Putamen (tissue), 1 donor: Measurements from ENCODE around the gene SERTAD4.

Experiments
- DNase-seq: peaks from one replicate; pipeline ENCODE4 v3.0.0-alpha.2; 2016; ENCODE audit warnings: low spot score

The SERTAD4 gene

GRCh38 chr1:210233216-210233494 is 559 bp downstream of the SERTAD4 start:
- DNase-seq: peak; percentile 50

DNA sequence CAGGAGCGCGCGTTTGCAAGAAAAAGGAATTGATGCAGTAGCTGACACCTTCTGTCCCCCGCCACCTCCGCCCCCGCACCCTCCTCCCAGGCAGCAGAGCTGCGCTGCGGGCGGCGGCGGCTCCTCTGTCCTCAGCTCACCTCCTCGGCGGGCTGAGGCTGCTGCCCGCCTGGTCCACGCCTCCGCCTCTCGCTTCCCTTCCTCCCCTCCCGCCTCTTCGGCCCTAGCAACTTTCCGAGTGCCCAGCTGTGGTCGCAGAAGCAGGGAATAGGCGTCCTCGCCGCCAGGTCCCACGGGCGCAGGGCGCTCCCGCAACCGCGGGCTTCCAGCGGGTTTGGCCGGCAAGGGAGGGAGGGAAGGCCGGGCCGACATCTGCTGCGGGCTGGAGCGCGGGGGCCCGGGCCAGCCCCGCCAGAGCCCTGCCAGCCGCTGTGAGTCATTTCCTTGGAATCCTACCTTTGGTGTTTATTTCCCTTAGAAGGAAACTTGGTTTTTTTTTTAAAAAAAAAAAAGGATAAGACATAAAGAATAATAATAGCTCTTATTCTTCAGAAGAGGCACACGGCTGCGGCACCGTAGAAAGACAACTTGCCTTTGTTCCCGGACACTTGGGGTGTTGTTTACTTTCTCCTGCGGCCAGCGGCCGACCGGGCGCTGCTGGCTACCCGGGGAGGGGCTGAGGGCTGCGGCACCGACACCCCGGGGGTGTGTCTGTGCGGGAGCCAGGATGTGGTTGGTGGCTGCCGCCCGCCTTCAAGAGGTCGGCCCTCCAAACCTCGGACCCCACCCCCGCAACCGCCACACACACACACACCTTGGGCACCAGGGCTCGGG is 1.1 kb downstream of the SERTAD4 start:
- peak; percentile 74 for DNase-seq

DNA sequence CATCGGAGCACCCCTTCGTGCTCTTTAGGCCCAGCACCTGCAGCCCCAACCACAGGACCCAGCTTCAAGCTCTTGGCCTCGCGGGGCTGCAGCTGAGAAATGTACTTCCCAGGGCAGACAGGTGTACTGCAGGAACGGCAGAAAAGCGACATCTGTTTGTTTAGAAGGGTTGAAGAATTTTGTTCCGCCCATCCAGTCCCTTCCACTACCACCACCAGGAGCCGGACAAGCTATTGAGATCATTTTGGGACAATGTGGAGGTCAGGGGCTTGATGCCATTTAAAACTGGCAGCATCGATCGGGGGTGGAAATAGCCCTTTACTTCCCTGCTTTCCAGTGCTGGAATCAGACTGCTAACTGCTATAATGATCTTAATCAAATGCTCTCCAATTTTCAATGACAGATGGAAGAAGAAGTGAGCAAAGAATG is 1.7 kb downstream of the SERTAD4 start:
- DNase-seq: no peak

GRCh38 chr1:210235363-210236053 is 2.9 kb downstream of the SERTAD4 start:
- no peak for DNase-seq

GRCh38 chr1:210236386-210236839 is 3.8 kb downstream of the SERTAD4 start:
- no peak for DNase-seq

DNA sequence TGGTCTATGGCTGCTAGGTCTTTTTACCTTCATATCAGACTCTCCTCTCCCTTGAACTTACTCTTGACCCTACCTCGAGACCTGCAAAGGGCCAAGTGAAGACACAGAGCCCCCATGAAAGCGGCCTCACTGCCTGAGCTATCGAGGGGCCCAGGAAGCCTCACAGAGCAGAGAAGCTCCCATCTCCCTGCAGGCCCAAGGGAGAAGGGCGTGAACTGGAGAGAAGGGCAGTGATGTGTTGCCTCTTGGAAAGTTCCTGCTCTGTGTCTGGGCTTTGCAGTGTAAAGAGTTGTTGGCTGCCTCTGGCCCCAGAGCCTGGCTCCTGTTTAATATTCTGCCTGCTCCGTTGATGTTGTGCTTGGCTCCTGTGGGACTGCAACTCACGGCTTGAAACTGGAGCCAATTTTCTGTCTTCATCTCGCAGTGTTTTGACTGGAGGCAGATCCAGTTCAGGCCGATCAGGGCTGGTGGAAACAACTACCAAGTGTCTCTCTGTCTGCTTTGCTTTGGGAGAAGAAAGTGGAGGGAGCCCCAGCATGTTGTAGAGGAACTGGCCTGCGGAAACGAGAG is 4.3 kb downstream of the SERTAD4 start:
- DNase-seq: peak; percentile 75

GRCh38 chr1:210237479-210237878 is 4.9 kb downstream of the SERTAD4 start:
- DNase-seq: no peak

DNA sequence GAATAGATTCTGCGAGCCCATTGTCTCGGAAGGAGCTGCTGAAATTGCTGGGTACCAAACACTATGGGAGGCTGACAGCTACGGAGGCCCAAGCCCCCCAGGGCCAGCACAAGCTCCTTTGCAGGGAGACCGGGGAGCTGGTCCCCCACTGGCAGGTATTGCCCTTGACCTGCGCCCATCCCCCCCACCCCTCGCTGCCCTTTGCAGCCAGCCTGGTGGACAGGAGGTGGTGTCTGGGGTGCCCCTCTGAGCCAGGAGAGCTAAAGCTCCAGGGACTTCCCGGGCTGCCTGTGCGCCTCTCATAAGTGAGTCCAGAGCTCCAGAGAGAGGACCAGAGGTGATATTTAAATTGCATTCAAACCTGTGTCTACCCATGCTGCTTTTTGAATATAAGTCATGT is 5.4 kb downstream of the SERTAD4 start:
- DNase-seq: no peak

DNA sequence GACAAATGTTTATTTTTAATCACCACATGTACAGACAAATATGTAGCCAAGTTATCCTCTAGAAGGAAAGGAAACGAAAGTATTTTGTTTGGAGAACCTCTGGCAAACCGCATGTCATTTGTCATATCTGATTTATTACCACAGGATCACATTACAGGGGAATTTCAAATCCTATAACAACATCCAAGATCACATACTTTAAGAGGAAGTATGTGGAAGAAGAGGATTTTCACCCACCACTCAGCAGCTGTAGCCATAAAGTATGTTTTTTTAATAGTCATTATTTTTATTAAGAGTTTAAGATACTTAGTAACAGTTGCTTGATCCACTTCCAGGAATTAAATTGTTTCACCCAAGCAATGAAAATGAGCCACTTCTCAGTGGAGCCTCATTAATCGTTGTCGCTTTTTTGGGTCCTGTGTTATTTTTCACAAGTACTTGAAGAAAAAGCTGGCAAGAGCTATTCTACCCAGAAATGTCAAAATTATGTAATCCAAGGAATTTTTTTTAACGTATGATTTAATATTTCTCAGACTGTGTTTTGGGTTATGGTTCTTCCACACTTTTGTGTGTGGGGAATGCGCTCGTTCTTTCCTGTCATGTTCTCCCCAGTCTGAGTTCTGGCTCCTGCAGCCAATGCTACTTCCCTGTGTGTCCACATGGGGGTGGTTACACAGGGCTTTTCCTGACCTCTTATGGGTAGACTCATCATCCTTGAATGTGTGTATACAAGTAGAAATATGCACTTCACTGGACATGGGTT is 6.9 kb downstream of the SERTAD4 start:
- peak; percentile 64 for DNase-seq

DNA sequence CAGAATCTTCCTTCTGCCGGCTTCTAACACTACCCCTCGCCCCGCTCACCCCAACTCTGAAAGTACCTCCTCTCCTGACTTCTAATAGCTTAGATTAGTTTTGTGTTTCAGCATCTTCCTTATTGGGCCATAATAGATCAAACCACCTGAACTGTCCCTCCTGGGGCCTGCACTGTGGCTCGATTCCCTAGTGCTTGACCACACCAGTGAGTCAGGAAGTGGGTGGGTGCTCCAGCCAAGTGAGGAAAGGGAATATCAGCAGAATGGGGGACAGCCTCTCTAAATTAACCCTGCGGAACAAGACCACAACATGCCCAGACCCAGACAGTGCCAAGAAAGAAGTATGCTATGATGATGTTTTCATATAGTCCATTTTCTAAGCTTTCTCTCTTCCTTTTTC is 8.5 kb downstream of the SERTAD4 start:
- no peak for DNase-seq

- DNase-seq: no peak
These were observed 12.3 kb downstream of the SERTAD4 start for GRCh38 chr1:210244746-210245367.

DNA sequence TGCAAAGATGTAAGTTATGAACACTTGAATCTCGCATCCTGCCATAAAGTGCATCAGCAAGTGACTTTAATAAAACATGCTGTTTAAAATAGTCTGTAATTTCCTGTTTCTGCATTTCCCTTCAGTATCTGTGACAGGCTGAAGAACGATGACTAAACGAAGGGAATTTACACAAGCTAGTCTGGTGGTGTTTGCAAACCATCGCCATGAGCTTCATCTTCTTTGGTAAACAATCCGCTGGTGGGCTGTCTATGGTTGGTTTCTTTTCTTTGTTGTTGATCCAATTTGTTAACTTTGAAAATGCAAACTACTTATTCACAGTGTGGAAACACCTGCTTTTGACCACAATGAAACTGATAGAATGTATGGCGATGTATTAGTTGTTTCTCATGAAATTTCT is 13.9 kb downstream of the SERTAD4 start:
- no peak for DNase-seq

DNA sequence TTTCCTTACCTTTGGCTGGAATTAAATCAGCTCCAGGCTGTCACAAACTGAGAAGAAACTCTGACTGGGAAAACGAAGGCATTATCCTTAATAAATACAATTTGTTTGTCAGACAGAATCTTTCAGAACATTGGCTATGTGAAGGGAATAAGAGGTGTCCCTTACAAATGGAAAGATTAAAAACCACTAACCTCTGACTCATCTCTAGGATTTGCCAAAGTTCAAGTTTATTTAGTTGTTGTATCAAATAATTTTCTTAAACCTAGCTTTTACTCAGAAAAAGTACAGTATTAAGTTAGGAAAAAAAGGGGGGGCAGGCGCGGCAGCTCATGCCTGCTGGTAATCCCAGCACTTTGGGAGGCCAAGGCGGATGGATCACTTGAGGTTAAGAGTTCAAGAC is 15.7 kb downstream of the SERTAD4 start:
- no peak for DNase-seq

DNA sequence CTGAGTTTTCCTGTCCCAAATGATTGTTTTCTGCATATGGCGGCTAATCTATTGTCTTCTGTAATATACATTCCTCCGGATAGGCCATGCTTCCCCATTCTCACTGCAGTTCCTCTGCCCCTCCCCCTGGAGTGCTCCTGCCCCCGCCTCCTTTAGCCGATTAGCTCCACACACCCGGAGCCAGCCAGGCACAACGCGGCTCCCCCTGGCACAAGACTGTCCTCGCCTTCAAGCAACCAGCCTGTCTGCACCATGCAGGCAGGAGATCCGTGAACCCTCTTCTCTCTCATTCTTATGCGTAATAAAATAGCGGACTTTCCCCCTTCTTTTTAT is 18.0 kb downstream of the SERTAD4 start:
- peak; percentile 80 for DNase-seq

GRCh38 chr1:210250998-210251679 is 18.5 kb downstream of the SERTAD4 start:
- peak; percentile 90 for DNase-seq

DNA sequence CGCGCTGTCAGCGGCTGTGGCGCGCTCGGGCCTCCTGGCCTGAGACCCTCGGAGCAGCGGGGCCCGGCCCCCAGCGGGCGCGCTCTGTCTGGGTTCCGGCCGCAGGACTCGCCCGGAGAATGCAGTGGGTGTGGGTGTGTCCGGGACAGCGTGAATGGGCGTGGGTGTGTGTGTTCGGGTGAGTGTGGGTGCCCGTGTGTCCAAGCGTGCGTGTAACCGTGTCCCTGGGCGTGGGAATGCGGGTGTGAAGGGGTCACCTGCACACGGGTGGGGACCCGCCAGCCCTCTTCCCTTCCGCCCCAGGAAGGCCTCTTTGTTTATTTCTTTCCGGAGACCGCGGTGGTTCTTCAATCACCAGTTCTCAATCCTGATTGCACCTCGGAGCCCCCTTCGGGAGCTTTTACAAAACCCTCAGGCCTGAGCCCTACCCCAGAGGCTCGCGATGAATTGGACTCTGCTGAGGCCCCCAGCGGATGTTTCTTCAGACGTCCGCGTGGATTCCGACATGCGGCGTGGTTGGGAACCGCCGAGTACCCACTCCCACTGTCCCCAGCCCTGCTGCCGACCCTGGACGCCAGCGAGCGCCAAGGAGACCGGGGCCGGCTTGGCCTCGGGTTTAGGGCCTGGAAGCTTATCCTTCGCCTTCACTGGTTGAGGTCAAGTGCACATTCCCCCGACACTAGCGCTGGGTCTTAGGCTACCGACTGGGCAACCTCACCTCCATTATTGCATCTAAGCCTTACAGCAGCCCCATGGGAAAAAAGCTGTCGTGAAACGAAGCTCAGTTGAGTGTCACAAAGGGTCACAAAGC is 19.3 kb downstream of the SERTAD4 start:
- no peak for DNase-seq

- no peak for DNase-seq
These were observed 20.0 kb downstream of the SERTAD4 start for GRCh38 chr1:210252621-210253051.

DNA sequence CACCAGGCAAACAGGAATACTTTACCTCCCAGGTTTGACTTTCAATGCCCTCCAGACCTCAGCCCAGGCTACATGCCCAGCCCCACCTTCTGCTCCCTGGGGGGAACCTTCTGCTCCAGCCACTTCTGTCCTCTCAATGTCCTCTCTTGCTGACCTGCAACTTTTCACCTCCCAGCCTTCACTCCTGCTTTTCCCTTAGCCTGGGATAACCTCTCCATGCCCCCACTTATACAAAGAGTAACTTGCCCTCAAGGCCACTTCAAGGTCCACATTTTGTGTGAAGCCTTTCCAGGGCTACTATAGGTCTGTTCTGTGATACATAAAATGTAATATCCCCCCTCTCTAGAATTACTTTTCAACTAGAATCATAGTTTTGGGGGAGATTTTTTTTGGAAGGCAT is 21.7 kb downstream of the SERTAD4 start:
- DNase-seq: no peak

DNA sequence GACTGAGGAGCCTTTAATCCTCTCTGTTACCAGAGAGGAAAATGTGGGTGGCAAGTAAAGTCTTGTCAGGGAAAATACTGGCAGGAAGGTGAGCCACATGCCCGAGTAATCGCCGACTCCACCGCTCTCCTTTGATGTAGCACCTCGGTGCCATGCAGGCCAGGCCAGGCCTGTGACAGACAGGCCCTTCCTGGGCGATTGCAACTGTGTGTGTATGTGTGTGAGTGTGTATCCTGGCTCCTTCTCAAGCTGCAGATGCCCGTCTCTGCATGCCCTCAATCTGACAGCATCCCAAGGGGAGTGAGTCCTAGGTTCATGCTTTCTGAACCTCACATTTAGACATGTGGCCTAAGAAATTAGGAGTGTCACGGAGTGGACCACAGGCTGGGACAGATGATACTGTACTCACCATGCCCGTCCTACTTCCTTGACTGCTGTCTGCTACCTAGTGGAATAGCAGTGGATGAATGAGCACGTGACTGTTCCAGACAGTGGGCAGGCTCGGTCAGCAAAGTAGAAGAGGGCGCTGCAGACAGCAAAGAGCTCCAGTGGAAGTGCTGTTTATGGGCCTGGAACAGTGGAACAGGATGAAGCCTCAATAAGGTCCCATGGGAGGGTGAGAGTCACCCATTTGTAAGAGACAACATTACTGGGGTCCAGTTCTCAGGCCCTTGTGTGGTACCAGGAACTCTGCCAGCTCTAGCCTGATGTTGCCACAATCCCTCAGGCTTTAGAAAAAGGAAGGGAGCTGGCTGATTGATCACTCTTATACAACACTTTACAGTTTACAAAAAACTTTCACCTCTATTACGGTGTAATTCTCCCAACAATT is 25.3 kb downstream of the SERTAD4 start:
- DNase-seq: no peak

DNA sequence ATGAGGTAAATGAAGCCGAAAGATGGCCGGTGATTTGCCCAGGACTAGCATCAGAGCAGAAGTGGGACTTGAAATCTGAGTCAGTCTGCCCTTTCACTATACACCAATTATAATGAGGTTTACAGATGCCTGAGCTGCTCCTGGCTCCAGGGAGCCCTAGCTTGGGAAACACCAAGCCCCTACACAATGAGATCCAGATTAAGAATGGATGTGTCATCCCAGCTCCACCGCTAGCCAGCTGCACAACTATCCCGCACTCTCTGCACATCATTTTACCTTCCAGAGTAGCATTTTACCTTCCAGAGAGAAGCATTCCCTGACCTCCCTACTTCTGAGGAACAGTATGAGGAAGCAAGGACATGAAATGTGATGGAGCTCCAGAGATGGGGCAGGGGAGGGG is 27.0 kb downstream of the SERTAD4 start:
- DNase-seq: no peak
